Muscle layer of duodenum (tissue), 2 donors: ENCODE data around the gene IL10RA.
A peak's percentile ranks its signal among the peaks of the same experiment; 100 is the strongest.

ENCODE experiments used
- H3K27ac ChIP-seq: one replicate; pipeline ENCODE4 v1.7.0; 2013; ENCODE audit warnings: mild to moderate bottlenecking, low read length
- H3K27me3 ChIP-seq: one replicate; pipeline ENCODE4 v1.7.0; 2013; ENCODE audit warnings: low read depth, mild to moderate bottlenecking, control low read depth, low read length
- H3K36me3 ChIP-seq, 2 donors: one replicate each; pipeline ENCODE4 v1.7.0; 2013; ENCODE audit warnings: low read length in 2 of 2, control low read depth in 1 of 2, mild to moderate bottlenecking in 1 of 2; ENCODE audit not compliant: insufficient read depth in 2 of 2, control insufficient read depth in 1 of 2
- H3K4me1 ChIP-seq, 2 donors: one replicate each; pipeline ENCODE4 v1.7.0; 2013; ENCODE audit warnings: low read length in 2 of 2, mild to moderate bottlenecking in 2 of 2, control low read depth in 1 of 2, moderate library complexity in 1 of 2; ENCODE audit not compliant: insufficient read depth in 2 of 2, control insufficient read depth in 1 of 2
- H3K4me3 ChIP-seq, 2 donors: one replicate each; pipeline ENCODE4 v1.7.0; 2013; ENCODE audit warnings: low read length in 2 of 2, low read depth in 1 of 2, mild to moderate bottlenecking in 1 of 2
- H3K9me3 ChIP-seq, 2 donors: one replicate each; pipeline ENCODE4 v1.7.0; 2013; ENCODE audit warnings: low read length in 2 of 2, control low read depth in 1 of 2, mild to moderate bottlenecking in 1 of 2; ENCODE audit not compliant: control insufficient read depth in 1 of 2
- donor health status: healthy.

The IL10RA gene

DNA sequence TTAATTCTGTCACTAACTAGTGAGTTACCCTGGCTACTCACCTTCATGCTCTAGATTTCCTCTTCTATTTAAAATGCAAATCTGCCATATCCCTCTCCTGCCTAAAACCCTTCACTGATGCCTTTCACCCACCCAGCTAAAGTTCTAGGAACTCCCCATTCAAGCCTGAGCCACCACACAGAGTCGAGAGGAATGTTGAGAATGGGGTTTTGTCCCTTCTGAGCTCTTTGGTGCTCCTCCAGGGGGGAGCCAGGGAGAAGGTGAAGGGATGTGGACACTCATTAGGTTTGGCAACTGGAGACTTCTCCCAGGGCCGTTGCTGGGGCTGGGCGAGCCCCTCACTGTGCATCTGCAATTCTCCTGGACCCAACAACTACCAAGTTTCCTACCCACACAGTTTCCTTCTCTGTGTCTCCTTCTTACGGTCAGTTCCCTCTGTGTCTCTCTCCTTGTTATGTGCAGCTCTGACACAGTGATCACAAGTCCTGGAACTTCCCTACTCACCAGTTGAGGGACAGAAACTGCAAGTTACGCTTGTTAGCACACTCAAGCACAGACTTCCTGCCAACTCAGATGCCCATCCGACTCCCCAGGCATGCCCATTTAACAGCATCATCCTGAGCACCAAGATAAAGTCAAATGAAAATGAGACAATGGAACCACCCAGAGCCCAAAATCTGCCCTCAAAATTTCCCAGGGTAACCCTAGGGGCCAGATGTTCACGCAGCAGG lies 6.5 kb upstream of the IL10RA start:
- H3K4me1 ChIP-seq = no peaks in the 10 kb centered on the region

DNA sequence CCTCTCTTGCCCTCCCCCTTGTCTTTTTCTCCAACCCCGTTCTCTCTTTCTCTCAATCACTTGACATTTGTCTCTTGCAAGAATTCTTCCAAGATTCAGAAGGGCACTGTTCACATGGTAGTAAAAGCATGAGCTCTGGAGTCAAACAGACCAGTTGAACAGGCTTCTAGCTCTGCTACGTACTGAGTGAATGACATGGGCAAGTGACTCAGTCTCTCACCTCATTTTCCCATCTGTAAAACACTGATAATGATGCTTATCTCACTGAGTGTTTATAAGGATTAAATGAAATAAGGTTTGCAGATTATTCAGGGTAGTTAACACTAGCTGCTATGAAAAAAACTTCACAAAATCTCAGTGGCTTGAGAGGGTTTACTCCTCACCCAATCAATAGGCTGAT lies 5.9 kb upstream of the IL10RA start:
- Histone ChIP-seq H3K9me3 (no peaks in the 10 kb centered on the region), H3K4me1 (no peaks in the 10 kb centered on the region), H3K27ac (peak overlapping the region; percentile 28)

More for the DNA sequence above, 6.5 kb upstream of the IL10RA start:
- no peaks in the 10 kb centered on the region for H3K36me3 ChIP-seq
- peak overlapping the region; percentile 36 for H3K27ac ChIP-seq
- no peaks in the 10 kb centered on the region for H3K9me3 ChIP-seq
- H3K4me3 ChIP-seq = no peak overlapping the region
- no peaks in the 10 kb centered on the region for H3K27me3 ChIP-seq

DNA sequence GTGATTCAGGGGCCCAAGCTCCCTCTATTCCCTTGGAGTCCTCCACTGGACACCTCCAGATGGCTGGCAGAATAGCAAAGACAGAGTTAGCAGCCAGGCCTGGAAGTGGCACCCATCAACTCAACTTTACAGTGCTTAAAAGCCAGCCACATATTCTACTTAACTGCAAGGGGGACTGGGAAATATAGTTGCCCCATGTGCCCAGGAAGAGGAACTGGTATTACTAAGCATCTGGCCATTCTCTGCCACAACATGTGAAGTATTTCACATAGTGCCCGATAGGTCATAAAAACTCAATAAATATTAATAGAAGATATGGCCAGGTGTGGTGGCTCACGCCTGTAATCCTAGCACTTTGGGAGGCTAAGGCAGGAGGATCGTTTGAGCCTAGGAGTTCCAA lies 5.5 kb upstream of the IL10RA start:
- no peaks in the 10 kb centered on the region for H3K27me3 ChIP-seq
- H3K9me3 ChIP-seq = no peaks in the 10 kb centered on the region
- no peaks in the 10 kb centered on the region for H3K36me3 ChIP-seq
- H3K27ac ChIP-seq = peak overlapping the region; percentile 28
- no peaks in the 10 kb centered on the region for H3K4me1 ChIP-seq
- H3K4me3 ChIP-seq = no peak overlapping the region

More for the DNA sequence above, 5.9 kb upstream of the IL10RA start:
- Histone ChIP-seq H3K36me3 (no peaks in the 10 kb centered on the region), H3K27me3 (no peaks in the 10 kb centered on the region), H3K4me3 (no peak overlapping the region)

DNA sequence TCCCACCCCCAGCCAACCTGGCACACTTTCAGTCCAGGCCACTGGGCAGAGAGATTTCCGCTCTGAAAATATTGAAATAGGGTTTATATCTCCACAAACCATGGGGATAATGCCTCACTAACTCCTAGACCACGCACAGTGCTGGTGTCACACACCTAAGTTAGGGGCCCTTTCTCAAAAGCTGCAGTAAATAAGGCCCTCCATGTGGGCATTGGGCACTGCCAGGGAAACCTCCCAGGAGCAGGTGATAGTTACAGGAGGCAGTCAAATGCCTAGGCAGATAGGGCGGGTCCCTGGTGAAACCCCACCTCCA lies 3.1 kb upstream of the IL10RA start:
- Histone ChIP-seq H3K9me3 (no peaks in the 10 kb centered on the region), H3K4me1 (peaks cover 0 to 11% of the 10 kb centered on the region in 2 donors), H3K27ac (no peak overlapping the region), H3K27me3 (no peaks in the 10 kb centered on the region), H3K4me3 (no peak overlapping the region), H3K36me3 (no peaks in the 10 kb centered on the region)

DNA sequence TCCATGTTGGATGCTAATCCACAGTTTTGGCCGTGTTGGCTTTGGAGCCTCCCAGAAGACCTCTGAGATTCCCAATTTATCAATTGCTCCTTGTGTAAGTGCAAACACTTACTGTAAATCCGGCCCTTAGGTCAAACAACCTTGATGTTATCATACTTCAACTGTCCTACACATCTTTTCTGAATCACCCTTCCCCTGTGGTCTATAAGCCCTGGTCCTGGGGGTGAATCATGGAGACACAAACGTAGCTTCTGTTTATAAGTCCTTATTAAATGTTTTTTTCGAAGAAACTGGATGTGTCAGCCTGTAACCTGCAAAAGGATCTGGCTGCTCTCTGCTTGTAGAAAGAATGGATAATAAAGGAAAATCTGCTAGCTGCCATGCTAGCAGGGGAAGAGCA lies 1.7 kb upstream of the IL10RA start:
- Histone ChIP-seq H3K9me3 (no peaks in the 10 kb centered on the region), H3K4me3 (no peak overlapping the region), H3K36me3 (no peaks in the 10 kb centered on the region), H3K4me1 (peaks cover 0 to 11% of the 10 kb centered on the region in 2 donors), H3K27me3 (no peaks in the 10 kb centered on the region), H3K27ac (no peak overlapping the region)

DNA sequence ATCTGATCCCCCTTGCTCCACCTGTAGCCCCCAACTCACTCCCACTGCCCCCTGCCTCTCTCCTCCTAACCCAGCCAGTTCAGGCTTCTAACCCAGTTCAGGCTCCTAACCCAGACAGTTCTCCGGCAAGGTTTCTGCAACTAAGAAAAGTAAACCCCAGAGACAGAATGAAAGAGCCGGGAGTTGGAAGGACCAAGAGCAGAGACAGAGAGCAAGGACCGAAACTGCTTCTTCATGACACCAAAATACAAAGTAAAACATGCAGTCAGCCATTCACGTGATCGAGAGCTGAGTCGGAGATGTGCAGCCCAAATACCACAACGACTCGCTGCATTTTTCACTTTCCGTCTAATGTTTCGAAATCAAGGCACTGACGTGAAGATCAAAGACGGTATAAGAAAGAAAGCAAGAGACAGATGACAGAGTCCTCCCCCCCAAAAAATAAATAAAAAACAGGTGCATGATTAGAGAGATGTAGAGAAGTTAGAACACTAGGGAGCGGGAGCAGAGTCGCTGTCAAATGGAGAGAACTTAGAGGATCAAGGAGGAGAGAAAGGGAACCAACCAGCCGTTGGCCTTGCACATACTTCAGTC lies 884 bp downstream of the IL10RA start:
- peaks cover 0 to 11% of the 10 kb centered on the region in 2 donors for H3K4me1 ChIP-seq
- H3K27ac ChIP-seq = peak overlapping the region; percentile 91
- H3K4me3 ChIP-seq = peak overlapping the region; percentile 55 to 62

DNA sequence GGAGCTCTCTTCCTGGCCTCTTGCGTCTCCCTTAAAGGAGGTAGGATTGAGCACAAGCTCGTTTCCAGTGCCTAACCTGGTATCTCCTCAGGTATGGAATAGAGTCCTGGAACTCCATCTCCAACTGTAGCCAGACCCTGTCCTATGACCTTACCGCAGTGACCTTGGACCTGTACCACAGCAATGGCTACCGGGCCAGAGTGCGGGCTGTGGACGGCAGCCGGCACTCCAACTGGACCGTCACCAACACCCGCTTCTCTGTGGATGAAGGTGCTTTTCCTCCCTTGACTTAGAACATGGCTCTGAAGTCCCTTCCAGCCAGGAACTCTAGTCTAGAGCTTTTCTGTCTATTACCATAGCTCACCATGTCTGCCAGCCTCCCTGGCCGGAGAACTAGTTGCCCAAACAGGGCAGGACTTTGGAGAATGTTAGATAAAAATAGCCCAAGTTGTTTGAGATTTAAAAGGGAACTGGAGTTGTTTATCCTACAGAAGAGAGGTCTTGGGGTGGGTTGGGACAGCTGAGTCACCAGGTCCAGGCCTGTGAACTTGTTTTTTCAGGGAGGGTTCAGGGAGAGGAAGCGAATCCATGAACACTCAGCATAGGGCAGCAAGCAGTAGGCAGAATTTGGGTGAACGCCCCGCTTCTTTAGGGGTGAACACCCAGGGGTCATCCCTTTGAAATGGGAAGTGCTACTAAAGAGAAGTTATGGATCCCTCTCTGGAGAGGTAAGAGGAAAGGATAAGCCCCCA lies 3.3 kb downstream of the IL10RA start:
- Histone ChIP-seq H3K4me3 (peak overlapping the region; percentile 6 to 55), H3K9me3 (no peaks in the 10 kb centered on the region), H3K36me3 (peaks cover 0 to 3% of the 10 kb centered on the region in 2 donors), H3K27ac (peak overlapping the region; percentile 60), H3K4me1 (peaks cover 0 to 11% of the 10 kb centered on the region in 2 donors), H3K27me3 (no peaks in the 10 kb centered on the region)

More for the DNA sequence above, 884 bp downstream of the IL10RA start:
- Histone ChIP-seq H3K27me3 (no peaks in the 10 kb centered on the region), H3K36me3 (peaks cover 0 to 3% of the 10 kb centered on the region in 2 donors), H3K9me3 (no peaks in the 10 kb centered on the region)

DNA sequence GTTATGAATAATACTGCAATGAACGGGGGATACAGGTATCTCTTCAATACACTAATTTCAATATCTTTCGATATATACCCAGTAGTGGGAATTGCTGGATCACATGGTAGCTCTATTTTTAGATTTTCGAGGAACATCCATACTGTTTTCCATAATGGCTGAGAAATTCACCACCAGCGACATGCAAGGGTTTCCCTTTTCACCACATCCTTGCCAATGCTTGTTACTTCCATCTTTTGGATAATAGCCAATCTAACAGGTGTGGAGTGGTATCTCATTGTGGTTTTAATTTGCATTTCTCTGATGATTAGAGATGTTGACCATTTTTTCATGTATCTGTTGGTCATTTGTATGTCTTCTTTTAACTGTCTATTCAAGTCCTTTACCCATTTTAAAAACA lies 5.9 kb downstream of the IL10RA start:
- no peak overlapping the region for H3K27ac ChIP-seq
- no peaks in the 10 kb centered on the region for H3K9me3 ChIP-seq
- H3K4me3 ChIP-seq = no peak overlapping the region
- H3K27me3 ChIP-seq = no peaks in the 10 kb centered on the region
- H3K4me1 ChIP-seq = peaks cover 0 to 3% of the 10 kb centered on the region in 2 donors
- peaks cover 0 to 12% of the 10 kb centered on the region in 2 donors for H3K36me3 ChIP-seq

DNA sequence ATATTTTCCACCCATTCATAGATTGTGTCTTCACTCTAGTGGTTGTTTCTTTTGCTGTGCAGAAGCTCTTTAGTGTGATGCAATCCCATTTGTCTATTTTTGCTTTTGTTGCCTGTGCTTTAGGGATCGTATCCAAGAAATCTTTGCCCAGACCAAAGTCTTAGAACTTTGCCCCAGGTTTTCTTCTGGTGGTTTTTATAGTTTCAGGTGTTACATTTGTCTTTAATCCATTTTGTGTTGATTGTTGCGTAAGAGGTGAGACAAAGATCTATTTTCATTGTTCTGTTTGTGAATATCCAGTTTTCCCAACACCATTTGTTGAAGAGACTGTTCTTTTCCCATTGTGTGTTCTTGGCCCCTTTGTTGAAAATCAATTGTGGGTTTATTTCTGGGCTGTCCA lies 6.4 kb downstream of the IL10RA start:
- Histone ChIP-seq H3K36me3 (peaks cover 0 to 12% of the 10 kb centered on the region in 2 donors), H3K4me1 (no peaks in the 10 kb centered on the region), H3K9me3 (no peaks in the 10 kb centered on the region), H3K27me3 (no peaks in the 10 kb centered on the region), H3K4me3 (no peak overlapping the region), H3K27ac (no peak overlapping the region)

DNA sequence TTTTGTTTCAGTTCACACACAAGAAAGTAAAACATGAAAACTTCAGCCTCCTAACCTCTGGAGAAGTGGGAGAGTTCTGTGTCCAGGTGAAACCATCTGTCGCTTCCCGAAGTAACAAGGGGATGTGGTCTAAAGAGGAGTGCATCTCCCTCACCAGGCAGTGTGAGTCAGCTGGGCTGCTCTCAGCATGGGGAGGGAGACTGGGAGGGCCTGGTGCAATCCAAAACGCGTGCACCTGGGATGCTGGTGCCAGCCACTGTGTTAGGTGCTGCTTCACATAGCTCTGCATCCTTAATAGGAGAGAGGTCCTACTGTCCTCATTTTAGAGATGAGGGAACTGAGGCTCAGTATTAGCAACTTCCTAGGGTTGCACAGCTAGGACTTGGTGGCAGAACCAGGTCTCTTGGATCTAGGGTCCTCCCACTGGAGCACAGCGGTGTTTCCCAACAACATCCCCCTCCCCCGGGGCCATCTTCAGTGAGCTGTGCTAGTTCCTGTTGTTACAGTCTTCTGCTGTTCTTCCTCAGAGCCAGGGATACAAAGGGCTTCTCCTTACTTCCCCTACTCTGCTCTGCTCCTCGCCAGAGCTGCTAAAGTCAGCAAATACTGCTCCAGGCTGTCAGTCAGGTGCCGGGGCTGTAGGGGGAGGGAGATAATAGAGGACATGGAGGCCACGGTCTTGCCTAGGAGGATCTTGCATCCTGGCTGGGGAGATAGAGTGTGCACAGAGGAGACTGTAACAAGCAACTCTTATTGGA lies 8.0 kb downstream of the IL10RA start:
- Histone ChIP-seq H3K4me1 (no peaks in the 10 kb centered on the region), H3K27me3 (no peaks in the 10 kb centered on the region), H3K27ac (no peak overlapping the region), H3K4me3 (no peak overlapping the region), H3K36me3 (peaks cover 0 to 12% of the 10 kb centered on the region in 2 donors), H3K9me3 (no peaks in the 10 kb centered on the region)

DNA sequence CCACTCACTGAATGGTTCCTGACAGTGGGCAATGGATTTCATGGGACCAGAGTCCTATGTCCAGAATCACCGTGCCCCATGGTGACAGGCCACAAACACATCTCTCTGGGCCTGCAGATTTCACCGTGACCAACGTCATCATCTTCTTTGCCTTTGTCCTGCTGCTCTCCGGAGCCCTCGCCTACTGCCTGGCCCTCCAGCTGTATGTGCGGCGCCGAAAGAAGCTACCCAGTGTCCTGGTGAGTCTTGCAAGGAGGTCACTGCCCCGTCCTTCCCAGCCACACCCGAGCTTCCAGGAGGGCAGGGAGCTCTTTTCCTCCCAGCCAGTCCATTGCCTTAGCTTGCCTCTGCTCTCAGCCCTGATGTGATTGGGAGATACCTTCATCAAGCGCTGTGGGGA lies 9.3 kb downstream of the IL10RA start:
- Histone ChIP-seq H3K27ac (no peak overlapping the region), H3K36me3 (peaks cover 0 to 9% of the 10 kb centered on the region in 2 donors), H3K4me1 (no peaks in the 10 kb centered on the region), H3K4me3 (no peak overlapping the region), H3K9me3 (no peaks in the 10 kb centered on the region), H3K27me3 (no peaks in the 10 kb centered on the region)
